SK-N-SH (cell line): Measurements from ENCODE around the gene PRPF4. TPM values are rescaled to one million over a fixed set of nuclear protein-coding genes. Genes with fewer than 3 reads are reported as not detected.

Source experiments
- CTCF ChIA-PET: fragments of 300-600, 350-600 bp; formaldehyde crosslinking; extraction: SDS; loops from one replicate; lab custom pipeline; 2021; lab: Yijun Ruan, JAX
- POLR2A ChIA-PET: fragments of 350-600 bp; sonication (Branson Sonifier 250); formaldehyde crosslinking; extraction: SDS; loops from one replicate; lab custom pipeline; 2020; ENCODE audit warnings: antibody characterized with exemption, inconsistent platforms; lab: Yijun Ruan, JAX
- DNase-seq: peaks from one replicate; pipeline ENCODE4 v3.0.0; 2012
- H2AFZ ChIP-seq: fragments of 200-600 bp; sonication (generic); 2 replicates; pipeline ENCODE4 v1.8.1; 2016; ENCODE audit warnings: antibody characterized with exemption, mild to moderate bottlenecking, low read depth
- H3F3A ChIP-seq: fragments of 200-600 bp; sonication (generic); replicated peaks from 2 replicates; pipeline ENCODE3; 2016; ENCODE audit warnings: antibody characterized with exemption, mild to moderate bottlenecking; ENCODE audit not compliant: insufficient read depth
- H3K27ac ChIP-seq, 2 experiments: fragments of 200-500 bp in 1 of 2; fragments of 200-600 bp in 1 of 2; sonication (Bioruptor generic) in 1 of 2; sonication (generic), shearing (Covaris generic) in 1 of 2; 2 replicates each; pipeline versions ENCODE4 v1.5.1 to v1.6.1; 2014 to 2016; ENCODE audit warnings: low read depth in 2 of 2, inconsistent platforms in 1 of 2, low read length in 1 of 2, mild to moderate bottlenecking in 1 of 2, mixed read lengths in 1 of 2
- H3K27me3 ChIP-seq: fragments of 200-600 bp; sonication (generic), shearing (Covaris generic); 2 replicates; pipeline ENCODE4 v1.6.1; 2016; ENCODE audit warnings: mixed run types; ENCODE audit not compliant: insufficient read depth
- H3K36me3 ChIP-seq, 2 experiments: fragments of 200-500 bp in 1 of 2; fragments of 200-600 bp in 1 of 2; sonication (Bioruptor generic) in 1 of 2; sonication (generic) in 1 of 2; replicated peaks in 1 of 2; 2 replicates each; pipeline versions ENCODE3 to v1.5.1; 2014 to 2016; ENCODE audit warnings: low read length in 1 of 2, mild to moderate bottlenecking in 1 of 2; ENCODE audit not compliant: insufficient read depth in 2 of 2, control insufficient read depth in 1 of 2
- H3K4me1 ChIP-seq, 2 experiments: fragments of 200-500 bp in 1 of 2; fragments of 200-600 bp in 1 of 2; sonication (Bioruptor generic) in 1 of 2; sonication (generic), shearing (Covaris generic) in 1 of 2; 2 replicates each; pipeline versions ENCODE4 v1.5.1 to v1.6.1; 2014 to 2016; ENCODE audit warnings: low read depth in 1 of 2, low read length in 1 of 2, mixed run types in 1 of 2; ENCODE audit not compliant: insufficient read depth in 2 of 2, control insufficient read depth in 1 of 2
- H3K4me2 ChIP-seq: fragments of 200-600 bp; sonication (generic), shearing (Covaris generic); 2 replicates; pipeline ENCODE4 v1.6.1; 2017; ENCODE audit warnings: mixed run types
- H3K4me3 ChIP-seq, 2 experiments: fragments of 200-500 bp in 1 of 2; fragments of 200-600 bp in 1 of 2; sonication (Bioruptor generic) in 1 of 2; sonication (generic), shearing (Covaris generic) in 1 of 2; 2 replicates each; pipeline versions ENCODE4 v1.5.1 to v1.8.1; 2014 to 2016; ENCODE audit warnings: low read depth in 2 of 2, inconsistent platforms in 1 of 2, low read length in 1 of 2, mild to moderate bottlenecking in 1 of 2, mixed read lengths in 1 of 2, moderate library complexity in 1 of 2
- H3K79me2 ChIP-seq: fragments of 200-600 bp; sonication (generic); 2 replicates; pipeline ENCODE4 v1.8.1; 2017; ENCODE audit warnings: mild to moderate bottlenecking; ENCODE audit not compliant: insufficient read depth
- H3K9ac ChIP-seq: fragments of 200-600 bp; sonication (generic); 2 replicates; pipeline ENCODE4 v1.6.1; 2017; ENCODE audit warnings: mixed run types
- H3K9me2 ChIP-seq: fragments of 200-600 bp; sonication (generic); 2 replicates; pipeline ENCODE4 v1.6.1; 2017; ENCODE audit warnings: mixed run types
- H3K9me3 ChIP-seq: fragments of 200-600 bp; sonication (generic); 2 replicates; pipeline ENCODE4 v1.6.1; 2017; ENCODE audit warnings: mixed run types, mild to moderate bottlenecking, moderate library complexity
- H4K20me1 ChIP-seq: fragments of 200-600 bp; sonication (generic); 2 replicates; pipeline ENCODE4 v1.6.1; 2017; ENCODE audit warnings: mild to moderate bottlenecking, mixed run types; ENCODE audit not compliant: insufficient read depth
- EP300 ChIP-seq, 2 experiments: IDR thresholded peaks; 2 replicates each; pipeline versions ENCODE4 v1.4.0 to v1.6.1; 2012; ENCODE audit warnings: borderline replicate concordance in 1 of 2, low read depth in 1 of 2, low read length in 1 of 2
- FOSL2 ChIP-seq: IDR thresholded peaks from 2 replicates; pipeline ENCODE4 v1.4.0; 2012; ENCODE audit warnings: low read depth, mild to moderate bottlenecking, moderate library complexity, borderline replicate concordance
- MXI1 ChIP-seq: IDR thresholded peaks from 2 replicates; pipeline ENCODE4 v1.6.1; 2012; ENCODE audit warnings: mild to moderate bottlenecking, low read depth, low read length, improper control_type of control experiment
- NRF1 ChIP-seq: IDR thresholded peaks from 2 replicates; pipeline ENCODE4 v1.6.1; 2012; ENCODE audit warnings: low read depth, mild to moderate bottlenecking, low read length
- PBX3 ChIP-seq: IDR thresholded peaks from 2 replicates; pipeline ENCODE4; 2012
- POLR2AphosphoS5 ChIP-seq: IDR thresholded peaks from 2 replicates; pipeline ENCODE4 v1.6.1; 2012; ENCODE audit warnings: low read depth, low read length
- RAD21 ChIP-seq: IDR thresholded peaks from 2 replicates; pipeline ENCODE4 v1.6.1; 2012; ENCODE audit warnings: mild to moderate bottlenecking, low read length
- SMC3 ChIP-seq: IDR thresholded peaks from 2 replicates; pipeline ENCODE4 v1.6.1; 2012; ENCODE audit warnings: low read depth, low read length, improper control_type of control experiment
- TEAD4 ChIP-seq: IDR thresholded peaks from 2 replicates; pipeline ENCODE4 v1.4.0; 2012; ENCODE audit warnings: mild to moderate bottlenecking, borderline replicate concordance; ENCODE audit not compliant: insufficient read depth
- USF2 ChIP-seq: fragments of 150-350 bp; IDR thresholded peaks from 2 replicates; pipeline ENCODE4 v1.6.1; 2017; ENCODE audit warnings: antibody characterized with exemption, low read length, low read depth, borderline replicate concordance
- WGBS: methylation state at CpG from one replicate; pipeline ENCODE4 v1.1.6; 2017; ENCODE audit warnings: low lambda C conversion rate; 5-methylcytosine and 5-hydroxymethylcytosine counted together
- polyA plus RNA-seq, 3 experiments: library from polyadenylated mRNA; depleted of rRNA; stranded (reverse); fragments of >200 nt; gene quantifications; 2 replicates each; pipeline ENCODE4 v1.2.3, GENCODE V29; 2012

PRPF4 gene
- polyA plus RNA-seq, 1 of the 3 experiments (the other 2 are of a cell fraction), result 23.2 TPM

DNA sequence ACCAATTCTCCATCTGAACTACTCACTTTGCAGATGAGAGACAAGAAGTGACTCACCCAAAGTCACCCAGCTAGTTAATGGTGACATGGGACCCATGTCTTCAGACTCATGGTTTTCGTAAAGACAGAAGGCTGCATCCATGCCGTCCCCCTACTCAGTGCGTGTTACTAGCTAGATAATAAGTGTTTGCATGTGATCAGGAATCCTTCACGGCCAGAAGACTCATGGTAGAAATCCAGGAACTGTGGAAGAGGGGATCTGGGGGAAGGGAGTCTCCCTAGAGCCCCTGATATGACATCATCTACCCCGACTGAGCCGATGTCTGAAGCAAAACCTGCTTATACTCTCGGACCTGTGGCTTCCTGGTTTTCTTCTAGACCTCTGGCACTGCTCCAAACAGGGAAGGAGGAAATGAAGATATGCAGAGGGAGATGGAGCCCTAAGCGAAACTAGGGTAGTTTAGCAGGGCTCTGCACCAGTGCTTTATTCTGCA, 24.4 kb downstream of the PRPF4 start:
- 64% methylated on average over 8 of the region's 8 CpGs for WGBS
- Histone ChIP-seq H2AFZ (no peak overlapping the region), H3K4me2 (no peak overlapping the region), H3K27me3 (no peaks in the 10 kb centered on the region), H3K4me1 (no peaks in the 10 kb centered on the region), H3K27ac (no peak overlapping the region), H3K9me2 (no peaks in the 10 kb centered on the region), H3K79me2 (no peaks in the 10 kb centered on the region), H3F3A (no peaks in the 10 kb centered on the region), H3K9ac (no peak overlapping the region), H3K36me3 (no peaks in the 10 kb centered on the region), H3K4me3 (no peak overlapping the region), H3K9me3 (no peaks in the 10 kb centered on the region), H4K20me1 (no peaks in the 10 kb centered on the region)
- CTCF ChIA-PET, result interaction anchor here (1.9 to 2.1 kb wide), 2 partner anchors 25 to 110 kb away, joined by 4 to 7 read pairs; partner anchors contain the start of genes C9orf43 and POLE3
- POLR2A ChIA-PET, result no interaction called here
- DNase-seq, result no peak
- TF ChIP-seq SMC3, result no peak
- no peak for TF ChIP-seq USF2
- TF ChIP-seq PBX3, result no peak
- no peak for TF ChIP-seq MXI1
- no peak for TF ChIP-seq NRF1

GRCh38 chr9:113301548-113301947, 26.1 kb downstream of the PRPF4 start:
- H3K9ac ChIP-seq, result no peak overlapping the region
- H3F3A ChIP-seq, result no peaks in the 10 kb centered on the region
- no peaks in the 10 kb centered on the region for H3K79me2 ChIP-seq
- no peak overlapping the region for H3K27ac ChIP-seq
- 83% methylated on average over 8 of the region's 8 CpGs for WGBS
- H3K4me1 ChIP-seq, result no peaks in the 10 kb centered on the region
- DNase-seq, result no peak
- H2AFZ ChIP-seq, result no peak overlapping the region
- no peaks in the 10 kb centered on the region for H4K20me1 ChIP-seq
- H3K36me3 ChIP-seq, result no peaks in the 10 kb centered on the region
- no peaks in the 10 kb centered on the region for H3K9me3 ChIP-seq
- TF ChIP-seq USF2 (no peak), PBX3 (no peak), FOSL2 (no peak), POLR2AphosphoS5 (no peak), SMC3 (no peak), TEAD4 (no peak), EP300 (IDR thresholded peaks at IDR 0.05; ENCODE audit: borderline replicate concordance in 1 of 2, low read depth in 1 of 2, low read length in 1 of 2) (no peak), RAD21 (no peak)
- TF ChIP-seq, all 33 proteins: peak for 0
- ChIA-PET CTCF (interaction anchor here (0.9 to 1.3 kb wide), 3 partner anchors 9 to 356 kb away, joined by 3 to 4 read pairs (median 3); no protein-coding TSS in a partner anchor), POLR2A (no interaction called here)
- no peak overlapping the region for H3K4me3 ChIP-seq
- no peak overlapping the region for H3K4me2 ChIP-seq
- no peaks in the 10 kb centered on the region for H3K27me3 ChIP-seq
- H3K9me2 ChIP-seq, result no peaks in the 10 kb centered on the region
